Measurements from ENCODE around the gene ONECUT2.
"Not testable (repeated sequence)": the region's sequence is repeated elsewhere in the genome, so short reads cannot be mapped to it uniquely, and the experiment has no call there.

ONECUT2 gene

GRCh38 chr18:57446322-57446721 lies 11.1 kb downstream of the ONECUT2 start:
- no peak for DNase-seq (ENCODE audit: low read depth)

- no peak for DNase-seq (ENCODE audit: low read depth)
These were observed 12.0 kb downstream of the ONECUT2 start for GRCh38 chr18:57447154-57447621.

GRCh38 chr18:57455576-57456129 lies 20.5 kb downstream of the ONECUT2 start:
- no peak for DNase-seq (ENCODE audit: low read depth)

- no peak for DNase-seq (ENCODE audit: low read depth)
These were observed 26.6 kb downstream of the ONECUT2 start for GRCh38 chr18:57461652-57462269.

GRCh38 chr18:57466307-57466706 lies 31.1 kb downstream of the ONECUT2 start:
- DNase-seq (ENCODE audit: low read depth) = no peak

- DNase-seq (ENCODE audit: low read depth) = no peak
These were observed 31.7 kb downstream of the ONECUT2 start for GRCh38 chr18:57466745-57467409.

- no peak for DNase-seq (ENCODE audit: low read depth)
These were observed 34.7 kb downstream of the ONECUT2 start for GRCh38 chr18:57469884-57470283.

- no peak for DNase-seq (ENCODE audit: low read depth)
These were observed 40.2 kb downstream of the ONECUT2 start for GRCh38 chr18:57475408-57475807.

- no peak for DNase-seq (ENCODE audit: low read depth)
These were observed 40.7 kb downstream of the ONECUT2 start for GRCh38 chr18:57475903-57476302.

- no peak for DNase-seq (ENCODE audit: low read depth)
These were observed 45.6 kb downstream of the ONECUT2 start for GRCh38 chr18:57480733-57481132.

- no peak for DNase-seq (ENCODE audit: low read depth)
These were observed 62.5 kb downstream of the ONECUT2 start for GRCh38 chr18:57497372-57498294.

- no peak for DNase-seq (ENCODE audit: low read depth)
These were observed 63.6 kb downstream of the ONECUT2 start for GRCh38 chr18:57498682-57499256.

- no peak for DNase-seq (ENCODE audit: low read depth)
These were observed 67.5 kb downstream of the ONECUT2 start for GRCh38 chr18:57502624-57503023.

- no peak for DNase-seq (ENCODE audit: low read depth)
These were observed 70.1 kb downstream of the ONECUT2 start for GRCh38 chr18:57505231-57505630.

GRCh38 chr18:57516056-57516455 lies 80.9 kb downstream of the ONECUT2 start:
- DNase-seq (ENCODE audit: low read depth) = no peak

GRCh38 chr18:57518533-57518932 lies 83.4 kb downstream of the ONECUT2 start:
- DNase-seq (ENCODE audit: low read depth) = no peak

GRCh38 chr18:57519668-57520424 lies 84.7 kb downstream of the ONECUT2 start:
- no peak for DNase-seq (ENCODE audit: low read depth)

- not testable (repeated sequence) for DNase-seq (ENCODE audit: low read depth)
These were observed 87.2 kb downstream of the ONECUT2 start for GRCh38 chr18:57522348-57522747.

- no peak for DNase-seq (ENCODE audit: low read depth)
These were observed 88.2 kb downstream of the ONECUT2 start for GRCh38 chr18:57523171-57523956.

- no peak for DNase-seq (ENCODE audit: low read depth)
These were observed 92.5 kb downstream of the ONECUT2 start for GRCh38 chr18:57527556-57528229.

All from activated T-cell treated with anti-CD3 and anti-CD28 coated beads for 1 hour (primary cell).